Esophagus squamous epithelium (tissue), 5 donors: ENCODE data around the gene TTC39A. TPM values are rescaled to one million over a fixed set of nuclear protein-coding genes. Genes with fewer than 3 reads are reported as not detected.

Experiments used
- DNase-seq: peaks from one replicate; lab custom pipeline; 2025; lab: John Stamatoyannopoulos, UW
- H3K27ac ChIP-seq, 4 donors: fragments of 200-600 bp; sonication (generic); one replicate each; pipeline ENCODE4 v1.5.1; 2016 to 2019; ENCODE audit warnings: mild to moderate bottlenecking in 1 of 4
- H3K27me3 ChIP-seq, 4 donors: fragments of 200-600 bp; sonication (generic); 1 replicate in 3 of 4; 2 replicates in 1 of 4; pipeline versions ENCODE4 v1.5.1 to v1.6.0; 2017 to 2021; ENCODE audit warnings: antibody characterized with exemption in 1 of 4
- H3K36me3 ChIP-seq, 3 donors: fragments of 200-600 bp; sonication (generic); one replicate each; pipeline ENCODE4 v1.5.1; 2016 to 2019
- H3K4me1 ChIP-seq, 3 donors: fragments of 200-600 bp; sonication (generic); one replicate each; pipeline ENCODE4 v1.5.1; 2017 to 2019
- H3K4me3 ChIP-seq, 4 donors: fragments of 200-600 bp; sonication (generic); 1 replicate in 3 of 4; 2 replicates in 1 of 4; pipeline ENCODE4 v1.5.1; 2016 to 2019; ENCODE audit warnings: mild to moderate bottlenecking in 2 of 4, moderate library complexity in 1 of 4
- H3K9me3 ChIP-seq, 3 donors: fragments of 200-600 bp; sonication (generic); one replicate each; pipeline ENCODE4 v1.5.1; 2016 to 2019
- CTCF ChIP-seq, 6 experiments: fragments of 450-650 bp in 4 of 6; fragments of 200-600 bp in 2 of 6; sonication (generic) in 2 of 6; IDR thresholded peaks; one replicate each; pipeline ENCODE4 v1.5.1; 2016 to 2019; ENCODE audit warnings: antibody characterized with exemption in 6 of 6, mild to moderate bottlenecking in 4 of 6, moderate library complexity in 4 of 6
- POLR2A ChIP-seq, 4 donors: fragments of 450-650 bp; IDR thresholded peaks; one replicate each; pipeline ENCODE4 v1.6.1; 2017; ENCODE audit warnings: antibody characterized with exemption in 4 of 4, mild to moderate bottlenecking in 4 of 4, moderate library complexity in 3 of 4
- WGBS, 2 donors: methylation state at CpG; one replicate each; pipeline ENCODE4 v1.1.5; 2018; 5-methylcytosine and 5-hydroxymethylcytosine counted together
- intact Hi-C: fragments of 100-400 bp; cut with DNase I; formaldehyde crosslinking; loops from one replicate; pipeline ENCODE4 v1.15.0; 2022
- total RNA-seq, 4 donors: library from RNA; depleted of rRNA; stranded (reverse); fragments of >200 nt; gene quantifications; one replicate each; pipeline ENCODE4 v1.1.0, GENCODE V29; 2016
- donor health status: DM: yes; HTN: yes; CAD: no.

The TTC39A gene
- total RNA-seq, 4 donors from 2014 or later = 16.4 to 60.9 (median 48.8) TPM

GRCh38 chr1:51349862-51350261 is 19.5 kb upstream of the TTC39A start:
- DNase-seq = no peak
- intact Hi-C loops = no loop called here
- 98 to 100% methylated on average over 3 of the region's 3 CpGs for WGBS, 2 donors

GRCh38 chr1:51348147-51348527 is 17.8 kb upstream of the TTC39A start:
- H3K9me3 ChIP-seq = no peaks in the 10 kb centered on the region
- DNase-seq = no peak
- no peak overlapping the region for H3K27ac ChIP-seq
- peaks cover 0 to 27% (median 5%) of the 10 kb centered on the region in 4 donors for H3K27me3 ChIP-seq
- H3K4me1 ChIP-seq = peaks cover 0 to 18% (median 9%) of the 10 kb centered on the region in 3 donors
- intact Hi-C loops = no loop called here
- H3K4me3 ChIP-seq = no peak overlapping the region
- peaks cover 0 to 3% (median 0%) of the 10 kb centered on the region in 3 donors for H3K36me3 ChIP-seq
- TF ChIP-seq POLR2A (IDR thresholded peaks at IDR 0.05) (no peak), CTCF (IDR thresholded peaks at IDR 0.05) (no peak)

More at GRCh38 chr1:51349862-51350261, 19.5 kb upstream of the TTC39A start:
- peaks cover 0 to 9% (median 3%) of the 10 kb centered on the region in 3 donors for H3K4me1 ChIP-seq
- TF ChIP-seq CTCF (IDR thresholded peaks at IDR 0.05) (no peak), POLR2A (IDR thresholded peaks at IDR 0.05) (no peak)
- peaks cover 0 to 10% (median 0%) of the 10 kb centered on the region in 4 donors for H3K27me3 ChIP-seq
- H3K36me3 ChIP-seq = peaks cover 0 to 20% (median 0%) of the 10 kb centered on the region in 3 donors
- no peak overlapping the region for H3K4me3 ChIP-seq
- H3K9me3 ChIP-seq = no peaks in the 10 kb centered on the region
- no peak overlapping the region for H3K27ac ChIP-seq

- no peak for TF ChIP-seq POLR2A (IDR thresholded peaks at IDR 0.05)
- no peak for TF ChIP-seq CTCF (IDR thresholded peaks at IDR 0.05)
- Histone ChIP-seq H3K27me3 (peaks cover 0 to 33% (median 5%) of the 10 kb centered on the region in 4 donors), H3K4me1 (peaks cover 0 to 18% (median 9%) of the 10 kb centered on the region in 3 donors), H3K4me3 (no peak overlapping the region), H3K9me3 (no peaks in the 10 kb centered on the region), H3K36me3 (no peaks in the 10 kb centered on the region), H3K27ac (no peak overlapping the region)
- WGBS, 2 donors = 88 to 91% methylated on average over 5 to 6 of the region's 6 CpGs
- no peak for DNase-seq
- intact Hi-C loops = no loop called here
Measured at GRCh38 chr1:51347398-51348146, 17.2 kb upstream of the TTC39A start.

- H3K27me3 ChIP-seq = peaks cover 0 to 37% (median 5%) of the 10 kb centered on the region in 4 donors
- no peak for DNase-seq
- intact Hi-C loops = no loop called here
- no peaks in the 10 kb centered on the region for H3K36me3 ChIP-seq
- peaks cover 0 to 18% (median 9%) of the 10 kb centered on the region in 3 donors for H3K4me1 ChIP-seq
- H3K4me3 ChIP-seq = no peak overlapping the region
- no peak for TF ChIP-seq CTCF (IDR thresholded peaks at IDR 0.05)
- TF ChIP-seq POLR2A (IDR thresholded peaks at IDR 0.05) = no peak
- no peaks in the 10 kb centered on the region for H3K9me3 ChIP-seq
- no peak overlapping the region for H3K27ac ChIP-seq
- 66 to 81% methylated on average over 4 to 6 of the region's 7 CpGs for WGBS, 2 donors
Measured at GRCh38 chr1:51346086-51346942, 16.0 kb upstream of the TTC39A start.
